WTC11 (cell line): ENCODE data around the gene SPART.

ENCODE experiments used
- RELA ChIP-seq: sonication (generic); formaldehyde crosslinking; IDR thresholded peaks from 2 replicates; pipeline ENCODE4 v1.8.1; 2022; ENCODE audit warnings: missing genetic modification reagents, mild to moderate bottlenecking, borderline replicate concordance
- TF ChIP-seq, protein P1 (sequence below): sonication (generic); formaldehyde crosslinking; IDR thresholded peaks from 2 replicates; pipeline ENCODE4 v1.8.1; 2022; ENCODE audit warnings: low read depth, missing genetic modification reagents, borderline replicate concordance
- TF ChIP-seq, protein P2 (sequence below): fragments of 200-600 bp; IDR thresholded peaks from 2 replicates; pipeline ENCODE4 v1.8.0; 2022; ENCODE audit warnings: antibody characterized with exemption

DNA sequence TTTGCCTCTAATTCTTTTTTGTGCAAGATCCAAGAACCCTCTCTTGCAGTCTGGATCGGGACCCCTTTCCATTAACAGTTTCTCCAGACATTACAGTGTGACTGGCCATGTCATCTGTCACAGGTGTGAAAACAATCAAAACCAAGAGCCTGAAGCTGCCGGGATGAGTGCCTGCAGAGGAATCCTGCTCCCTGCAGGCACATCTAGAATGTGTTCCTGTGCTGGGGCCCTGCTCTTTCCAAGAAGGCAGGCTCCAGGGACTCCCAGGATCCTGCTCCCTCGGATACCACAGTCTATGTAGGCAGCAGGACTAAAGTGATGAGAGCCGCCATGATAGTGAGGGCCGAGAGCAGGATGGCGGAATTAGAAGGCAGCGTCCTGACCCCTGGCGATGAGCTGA lies 87.4 kb downstream of the SPART start:
- TF ChIP-seq, protein P1, sequence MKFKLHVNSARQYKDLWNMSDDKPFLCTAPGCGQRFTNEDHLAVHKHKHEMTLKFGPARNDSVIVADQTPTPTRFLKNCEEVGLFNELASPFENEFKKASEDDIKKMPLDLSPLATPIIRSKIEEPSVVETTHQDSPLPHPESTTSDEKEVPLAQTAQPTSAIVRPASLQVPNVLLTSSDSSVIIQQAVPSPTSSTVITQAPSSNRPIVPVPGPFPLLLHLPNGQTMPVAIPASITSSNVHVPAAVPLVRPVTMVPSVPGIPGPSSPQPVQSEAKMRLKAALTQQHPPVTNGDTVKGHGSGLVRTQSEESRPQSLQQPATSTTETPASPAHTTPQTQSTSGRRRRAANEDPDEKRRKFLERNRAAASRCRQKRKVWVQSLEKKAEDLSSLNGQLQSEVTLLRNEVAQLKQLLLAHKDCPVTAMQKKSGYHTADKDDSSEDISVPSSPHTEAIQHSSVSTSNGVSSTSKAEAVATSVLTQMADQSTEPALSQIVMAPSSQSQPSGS: no peak
- TF ChIP-seq, protein P2, sequence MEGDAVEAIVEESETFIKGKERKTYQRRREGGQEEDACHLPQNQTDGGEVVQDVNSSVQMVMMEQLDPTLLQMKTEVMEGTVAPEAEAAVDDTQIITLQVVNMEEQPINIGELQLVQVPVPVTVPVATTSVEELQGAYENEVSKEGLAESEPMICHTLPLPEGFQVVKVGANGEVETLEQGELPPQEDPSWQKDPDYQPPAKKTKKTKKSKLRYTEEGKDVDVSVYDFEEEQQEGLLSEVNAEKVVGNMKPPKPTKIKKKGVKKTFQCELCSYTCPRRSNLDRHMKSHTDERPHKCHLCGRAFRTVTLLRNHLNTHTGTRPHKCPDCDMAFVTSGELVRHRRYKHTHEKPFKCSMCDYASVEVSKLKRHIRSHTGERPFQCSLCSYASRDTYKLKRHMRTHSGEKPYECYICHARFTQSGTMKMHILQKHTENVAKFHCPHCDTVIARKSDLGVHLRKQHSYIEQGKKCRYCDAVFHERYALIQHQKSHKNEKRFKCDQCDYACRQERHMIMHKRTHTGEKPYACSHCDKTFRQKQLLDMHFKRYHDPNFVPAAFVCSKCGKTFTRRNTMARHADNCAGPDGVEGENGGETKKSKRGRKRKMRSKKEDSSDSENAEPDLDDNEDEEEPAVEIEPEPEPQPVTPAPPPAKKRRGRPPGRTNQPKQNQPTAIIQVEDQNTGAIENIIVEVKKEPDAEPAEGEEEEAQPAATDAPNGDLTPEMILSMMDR: no peak
- TF ChIP-seq RELA (CRISPR knock-in tag): no peak
